ENCODE measurements around the gene CEACAM1. TPM values are rescaled to one million over a fixed set of nuclear protein-coding genes. Genes with fewer than 3 reads are reported as not detected.
"Not testable (repeated sequence)": the region's sequence is repeated elsewhere in the genome, so short reads cannot be mapped to it uniquely, and the experiment has no call there.

Gene CEACAM1
- total RNA-seq, 1 donor from 2014 or later, result 36.9 TPM

DNA sequence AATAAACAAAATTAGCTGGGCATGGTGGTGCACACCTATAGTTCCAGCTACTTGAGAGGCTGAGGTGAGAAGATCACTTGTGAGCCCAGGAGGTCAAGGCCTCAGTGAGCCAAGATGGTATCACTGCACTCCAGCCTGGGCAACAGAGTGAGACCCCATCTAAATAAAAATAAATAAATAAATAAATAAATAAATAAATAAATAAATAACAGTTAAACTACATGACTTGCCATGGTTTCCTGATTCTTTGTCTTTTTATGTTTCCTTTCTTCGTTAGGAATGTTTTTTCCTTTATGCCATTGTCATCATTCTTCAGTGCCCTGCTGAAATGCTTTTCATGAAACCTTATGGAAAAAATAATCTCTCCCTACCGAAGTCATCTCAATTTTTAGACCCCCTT is 50.3 kb downstream of the CEACAM1 start:
- no peak for DNase-seq (ENCODE audit: low read depth in 2 of 2)

DNA sequence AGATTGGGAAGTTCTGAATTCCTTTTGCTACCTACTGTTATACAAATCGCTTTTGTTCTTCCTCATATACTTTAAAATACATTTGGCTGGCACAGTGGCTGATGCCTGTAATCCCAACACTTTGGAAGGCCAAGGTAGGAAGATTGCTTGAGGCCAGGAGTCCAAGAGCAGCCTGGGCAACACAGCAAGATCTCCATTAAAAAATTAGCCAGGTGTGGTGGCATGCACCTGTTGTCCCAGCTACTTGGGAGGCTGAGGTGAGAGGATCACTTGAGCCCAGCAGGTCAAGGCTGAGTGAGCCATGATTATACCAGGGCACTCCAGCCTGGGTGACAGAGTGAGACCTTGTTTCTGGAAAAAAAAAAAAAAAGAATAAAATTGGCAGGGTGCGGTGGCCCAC is 51.2 kb downstream of the CEACAM1 start:
- no peak for DNase-seq (ENCODE audit: low read depth in 2 of 2)

DNA sequence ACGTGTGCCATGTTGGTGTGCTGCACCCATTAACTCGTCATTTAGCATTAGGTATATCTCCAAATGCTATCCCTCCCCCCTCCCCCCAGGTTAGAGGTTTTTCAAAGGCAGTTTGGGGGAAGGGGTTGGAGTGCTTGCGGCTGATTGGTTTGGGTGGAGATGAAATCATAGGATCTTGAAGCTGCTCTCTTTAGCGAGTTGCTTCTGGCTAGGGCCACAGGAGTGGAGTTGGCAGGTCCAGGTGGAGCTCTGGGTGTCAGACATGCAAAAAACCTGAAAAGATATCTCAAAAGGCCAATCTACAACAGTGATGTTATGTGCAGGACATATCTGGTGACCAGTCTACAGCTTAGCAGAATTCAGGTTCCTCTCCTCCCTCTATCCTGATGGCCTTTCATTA is 52.9 kb downstream of the CEACAM1 start:
- no peak for DNase-seq (ENCODE audit: low read depth in 2 of 2)

DNA sequence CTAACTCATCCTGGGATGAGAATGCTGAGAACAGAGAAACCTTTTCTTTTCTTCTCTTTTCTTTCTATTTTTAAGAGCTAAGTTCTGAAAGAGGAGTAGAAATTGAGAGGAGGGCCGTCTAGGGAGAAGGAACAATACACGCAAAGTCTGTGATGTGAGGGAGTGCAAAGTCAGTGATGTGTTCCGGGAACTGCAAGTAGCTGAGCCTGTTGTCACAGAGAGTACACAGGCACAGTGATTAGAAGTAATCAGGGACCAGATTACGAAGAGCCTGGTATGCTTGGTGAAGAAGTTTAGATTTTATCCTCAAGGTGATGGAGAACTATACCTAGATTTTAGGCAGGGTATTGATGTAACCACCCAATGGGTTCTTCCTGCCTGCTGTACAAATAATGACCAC is 53.5 kb downstream of the CEACAM1 start:
- DNase-seq (ENCODE audit: low read depth in 2 of 2), result no peak

DNA sequence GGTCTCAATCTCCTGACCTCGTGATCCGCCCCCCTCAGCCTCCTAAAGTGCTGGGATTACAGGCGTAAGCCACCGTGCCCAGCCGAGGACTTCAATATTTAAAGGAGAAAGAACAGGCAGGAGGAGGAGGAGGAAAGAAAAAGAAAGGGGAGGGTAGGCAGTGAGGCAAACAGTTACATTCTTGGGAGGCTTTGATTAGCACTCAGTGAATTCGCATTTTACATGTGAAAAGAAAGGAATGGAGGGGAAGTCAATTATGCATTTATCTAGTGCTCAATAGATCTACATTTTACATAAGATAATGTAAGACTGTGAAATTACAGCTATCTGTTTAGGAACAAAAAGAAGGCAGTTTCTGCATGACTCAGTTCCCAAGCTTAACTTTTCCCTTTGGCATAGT is 54.6 kb downstream of the CEACAM1 start:
- DNase-seq (ENCODE audit: low read depth in 2 of 2), result no peak

DNA sequence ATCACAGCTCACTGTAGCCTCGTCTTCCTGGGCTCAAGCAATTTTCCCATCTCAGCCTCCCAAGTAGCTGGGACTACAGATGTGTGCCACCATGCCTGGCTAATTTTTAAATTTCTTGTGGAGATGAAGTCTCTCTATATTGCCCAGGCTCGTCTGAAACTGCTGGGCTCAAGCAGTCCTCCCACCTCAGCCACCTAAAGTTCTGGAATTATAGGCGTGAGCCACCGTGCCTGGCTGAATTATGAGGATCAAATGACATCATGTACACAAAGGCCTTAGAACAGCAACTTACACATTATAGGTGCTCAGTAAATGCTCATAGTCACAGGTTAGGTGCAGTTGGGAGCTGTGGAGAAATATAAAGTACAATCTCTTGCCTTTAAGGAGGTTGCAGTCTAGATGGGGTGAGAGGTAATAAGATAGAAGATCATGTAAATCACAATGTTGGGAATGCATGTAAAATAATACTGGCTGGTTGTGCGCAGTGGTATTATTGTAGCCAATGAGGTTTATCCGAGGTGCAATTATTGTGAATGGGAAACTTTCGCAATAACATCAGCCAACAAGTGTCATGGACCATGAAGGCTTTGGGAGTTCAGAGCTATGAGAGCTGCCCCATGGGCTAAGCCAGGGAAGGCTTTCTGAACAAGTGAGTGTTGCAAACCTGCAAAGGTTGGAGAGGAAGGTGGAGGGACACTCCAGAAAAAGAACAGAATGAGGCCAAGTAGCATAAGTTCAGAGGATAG is 55.7 kb downstream of the CEACAM1 start:
- no peak for DNase-seq (ENCODE audit: low read depth in 2 of 2)

DNA sequence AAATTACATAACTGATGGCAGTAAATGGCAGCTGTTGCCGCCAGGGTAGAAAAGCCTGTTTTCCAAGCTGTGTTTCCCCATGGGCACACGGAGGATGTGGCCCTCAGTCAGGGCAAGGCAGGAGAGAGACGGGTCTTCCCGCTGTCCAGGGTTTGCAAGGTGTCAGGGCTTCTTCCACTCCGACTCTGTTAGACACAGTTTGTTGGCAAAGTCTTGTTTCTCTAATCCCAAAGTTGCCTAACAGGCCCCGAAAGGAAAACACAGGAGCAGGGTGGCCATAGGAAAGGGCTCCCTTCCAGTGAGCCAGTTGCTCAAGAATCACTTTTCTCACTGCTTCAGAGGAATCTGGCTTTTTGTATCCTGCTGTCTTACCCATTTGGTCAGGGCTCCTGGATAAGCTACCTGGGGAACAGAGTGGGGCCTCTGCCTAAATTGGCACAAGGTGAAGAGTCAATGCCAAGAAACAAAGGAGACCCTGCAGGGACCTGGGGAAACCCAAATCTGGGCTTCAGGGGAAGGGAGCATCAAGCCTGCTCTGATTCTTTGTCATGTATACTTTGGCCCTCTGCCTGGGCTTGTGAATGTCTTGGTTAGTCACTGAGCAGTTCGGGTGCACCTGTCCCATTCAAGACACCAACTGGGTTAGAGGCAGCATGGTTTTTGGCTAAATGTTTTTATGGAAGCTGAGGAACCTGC is 56.6 kb downstream of the CEACAM1 start:
- DNase-seq (ENCODE audit: low read depth in 2 of 2), result no peak

- DNase-seq (ENCODE audit: low read depth in 2 of 2), result peak in 1 of 2 donors; percentile 32
Measured at GRCh38 chr19:42469311-42470235, 58.7 kb downstream of the CEACAM1 start.

DNA sequence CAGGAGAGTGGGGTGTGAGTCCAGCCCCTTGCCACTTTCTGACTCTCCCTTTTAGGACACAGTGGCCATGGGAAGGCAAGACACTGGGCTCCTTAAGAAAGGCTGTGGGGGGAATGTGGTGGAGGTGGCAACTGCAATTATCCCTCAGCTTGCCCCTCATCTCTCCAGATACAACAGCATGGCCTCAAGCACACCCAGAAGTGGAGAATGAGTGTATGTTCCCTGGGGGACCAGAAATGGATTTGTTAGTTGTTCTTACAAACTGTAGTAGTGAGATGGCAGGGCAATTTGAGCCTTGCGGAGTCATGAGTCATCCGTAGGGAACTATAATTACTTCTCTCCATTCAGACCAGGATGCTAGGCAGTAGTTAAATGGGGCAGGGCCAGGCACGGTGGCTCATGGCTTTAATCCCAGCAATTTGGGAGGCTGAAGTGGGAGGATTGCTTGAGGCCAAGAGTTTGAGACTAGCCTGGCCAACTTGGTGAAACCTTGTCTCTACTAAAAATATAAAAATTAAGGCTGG is 59.9 kb downstream of the CEACAM1 start:
- DNase-seq (ENCODE audit: low read depth in 2 of 2), result peak; percentile 47 to 50

- DNase-seq (ENCODE audit: low read depth in 2 of 2), result peak in 1 of 2 donors; percentile 77
Measured at GRCh38 chr19:42467183-42467760, 61.0 kb downstream of the CEACAM1 start.

GRCh38 chr19:42466521-42467182 is 61.6 kb downstream of the CEACAM1 start:
- peak; percentile 20 to 56 for DNase-seq (ENCODE audit: low read depth in 2 of 2)

DNA sequence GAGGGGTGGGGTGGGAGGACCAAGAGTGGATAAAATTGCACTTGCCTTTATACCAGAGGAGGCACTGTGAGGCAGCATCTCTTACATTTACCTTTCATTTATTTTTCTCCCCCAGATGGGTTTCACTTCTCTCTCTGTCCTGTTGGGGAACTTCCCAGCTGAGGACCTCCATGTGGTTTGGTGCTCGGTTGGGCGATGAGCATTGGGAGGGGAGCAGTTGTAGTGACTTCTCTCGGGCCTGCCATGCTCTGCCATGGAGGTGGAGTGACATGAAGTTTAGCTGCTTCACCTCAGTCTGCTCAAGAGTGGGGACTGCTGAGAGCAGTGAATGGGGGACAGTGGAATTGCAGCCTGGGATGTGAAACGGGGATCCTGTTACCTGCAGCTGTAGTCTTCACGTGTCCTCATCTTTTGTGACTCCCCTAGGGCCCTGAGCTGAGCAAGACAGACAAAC is 62.4 kb downstream of the CEACAM1 start:
- no peak for DNase-seq (ENCODE audit: low read depth in 2 of 2)

DNA sequence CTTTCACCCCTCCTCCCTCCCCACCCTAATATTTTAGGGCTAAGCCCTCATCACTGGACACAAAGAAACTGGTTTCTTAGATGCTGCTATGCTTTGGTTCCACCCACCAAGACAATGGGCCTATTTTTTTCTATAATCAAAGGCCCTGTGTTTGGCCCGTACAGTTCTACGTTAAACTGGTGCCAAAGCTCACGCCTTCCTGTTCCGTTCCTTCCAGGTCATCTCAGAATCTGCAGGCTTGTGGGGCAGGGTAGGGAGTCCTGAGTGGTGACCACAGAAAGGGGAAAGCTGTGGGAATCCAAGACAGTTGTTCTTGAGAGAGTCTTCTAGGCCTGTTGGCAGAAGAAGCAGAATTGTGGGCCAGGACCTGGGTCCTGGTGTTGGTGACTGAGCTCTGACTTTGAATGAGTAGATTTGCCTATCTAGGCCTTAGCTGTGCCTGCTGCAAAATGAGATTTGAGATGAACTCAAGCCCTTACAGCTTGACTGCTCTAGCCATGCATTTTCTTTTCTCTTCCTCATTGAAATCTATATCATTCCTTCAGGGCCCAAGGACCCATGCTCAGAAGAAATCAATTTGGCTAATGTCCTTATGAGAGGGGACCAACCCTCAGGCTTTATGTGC is 66.5 kb downstream of the CEACAM1 start:
- DNase-seq (ENCODE audit: low read depth in 2 of 2), result no peak

DNA sequence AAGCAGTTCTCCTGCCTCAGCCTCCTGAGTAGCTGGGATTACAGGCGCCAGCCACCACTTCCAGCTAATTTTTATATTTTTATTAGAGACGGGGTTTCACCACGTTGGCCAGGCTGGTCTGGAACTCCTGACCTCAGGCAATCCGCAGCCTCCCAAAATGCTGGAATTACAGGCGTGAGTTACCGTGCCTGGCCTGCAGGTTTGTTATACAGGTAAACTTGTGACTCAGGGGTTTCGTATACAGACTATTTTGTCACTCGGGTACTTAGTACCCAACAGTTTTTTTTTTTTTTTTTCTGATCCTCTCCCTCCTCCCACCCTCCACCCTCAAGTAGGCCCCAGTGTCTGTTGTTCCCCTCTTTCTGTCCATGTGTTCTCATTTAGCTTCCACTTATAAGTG is 67.0 kb downstream of the CEACAM1 start:
- not testable (repeated sequence) for DNase-seq (ENCODE audit: low read depth in 2 of 2)

DNA sequence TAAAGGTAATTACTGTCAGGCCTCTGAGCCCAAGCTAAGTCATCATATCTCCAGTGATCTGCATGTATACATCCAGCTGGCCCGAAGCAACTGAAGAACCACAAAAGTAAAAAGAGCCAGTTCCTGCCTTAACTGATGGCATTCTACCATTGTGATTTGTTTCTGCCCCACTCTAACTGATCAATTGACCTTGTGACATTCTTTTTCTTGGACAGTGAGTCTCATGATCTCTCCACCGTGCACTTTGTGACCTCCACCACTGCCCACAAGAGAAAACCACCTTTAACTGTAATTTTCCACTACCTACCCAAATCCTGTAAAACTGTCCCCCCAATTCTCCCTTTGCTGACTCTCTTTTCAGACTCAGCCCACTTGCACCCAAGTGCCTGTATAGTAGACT is 68.4 kb downstream of the CEACAM1 start:
- no peak for DNase-seq (ENCODE audit: low read depth in 2 of 2)

Other genes with a start within 250 kb of the CEACAM1 start
- gene PRR19, start 226.3 kb downstream of the CEACAM1 start, total RNA-seq, result 0.20 and 0.44 TPM in 2 replicates
- gene PAFAH1B3, start 225.9 kb downstream of the CEACAM1 start, total RNA-seq, result 26.8 and 29.6 TPM in 2 replicates
- not detected in 2 replicates for gene TMEM145, start 215.2 kb downstream of the CEACAM1 start, total RNA-seq
- 17.7 and 25.0 TPM in 2 replicates for gene MEGF8, start 202.8 kb downstream of the CEACAM1 start, total RNA-seq
- gene CNFN, start 138.2 kb downstream of the CEACAM1 start, total RNA-seq, result not detected in 2 replicates
- gene LIPE, start 101.1 kb downstream of the CEACAM1 start, total RNA-seq, result 2.6 and 3.9 TPM in 2 replicates
- not detected in 2 replicates for gene CXCL17, start 85.5 kb downstream of the CEACAM1 start, total RNA-seq
- gene CEACAM8, start 66.4 kb upstream of the CEACAM1 start, total RNA-seq, result not detected in 2 replicates
- gene PSG3, start 212.0 kb upstream of the CEACAM1 start, total RNA-seq, result not detected in 2 replicates
- gene PSG8, start 237.2 kb upstream of the CEACAM1 start, total RNA-seq, result 0.22 and 0.60 TPM in 2 replicates

All from lung microvascular endothelial cell (primary cell).